HG02610 (cell line): Measurements from ENCODE around the gene IGLL5.
"Not testable (repeated sequence)": the region's sequence is repeated elsewhere in the genome, so short reads cannot be mapped to it uniquely, and the experiment has no call there.

Experiments used
- ATAC-seq: cut with Tn5 transposase; IDR thresholded peaks from one replicate; pipeline ENCODE4 v1.9.1; 2021; ENCODE audit warnings: mild to moderate bottlenecking, moderate library complexity; ENCODE audit not compliant: unreplicated experiment

The IGLL5 gene

GRCh38 chr22:22883090-22883727 is 4.4 kb upstream of the IGLL5 start:
- no peak for ATAC-seq

GRCh38 chr22:22884010-22884887 is 3.4 kb upstream of the IGLL5 start:
- peak; percentile 24 for ATAC-seq

GRCh38 chr22:22884888-22885840 is 2.5 kb upstream of the IGLL5 start:
- ATAC-seq = peak; percentile 65

DNA sequence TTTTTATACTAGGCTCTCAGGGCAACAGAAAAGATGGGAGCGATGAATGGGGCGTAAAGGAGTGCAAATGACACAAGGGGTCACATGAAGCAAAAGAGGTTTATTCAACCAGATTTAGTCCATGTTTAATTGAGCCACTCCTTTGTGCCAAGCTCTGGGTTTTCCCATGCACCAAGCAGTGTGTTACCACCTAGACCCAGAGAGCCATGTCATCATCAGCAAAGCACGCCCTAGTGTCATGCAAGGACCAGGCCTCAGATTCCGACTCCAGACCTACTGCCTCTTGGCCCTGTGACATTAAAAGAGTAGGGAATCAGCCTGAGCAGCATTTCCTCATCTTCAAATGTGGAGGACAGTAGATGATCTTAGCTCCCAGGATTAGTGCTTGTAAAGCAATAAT is 1.1 kb upstream of the IGLL5 start:
- ATAC-seq = no peak

DNA sequence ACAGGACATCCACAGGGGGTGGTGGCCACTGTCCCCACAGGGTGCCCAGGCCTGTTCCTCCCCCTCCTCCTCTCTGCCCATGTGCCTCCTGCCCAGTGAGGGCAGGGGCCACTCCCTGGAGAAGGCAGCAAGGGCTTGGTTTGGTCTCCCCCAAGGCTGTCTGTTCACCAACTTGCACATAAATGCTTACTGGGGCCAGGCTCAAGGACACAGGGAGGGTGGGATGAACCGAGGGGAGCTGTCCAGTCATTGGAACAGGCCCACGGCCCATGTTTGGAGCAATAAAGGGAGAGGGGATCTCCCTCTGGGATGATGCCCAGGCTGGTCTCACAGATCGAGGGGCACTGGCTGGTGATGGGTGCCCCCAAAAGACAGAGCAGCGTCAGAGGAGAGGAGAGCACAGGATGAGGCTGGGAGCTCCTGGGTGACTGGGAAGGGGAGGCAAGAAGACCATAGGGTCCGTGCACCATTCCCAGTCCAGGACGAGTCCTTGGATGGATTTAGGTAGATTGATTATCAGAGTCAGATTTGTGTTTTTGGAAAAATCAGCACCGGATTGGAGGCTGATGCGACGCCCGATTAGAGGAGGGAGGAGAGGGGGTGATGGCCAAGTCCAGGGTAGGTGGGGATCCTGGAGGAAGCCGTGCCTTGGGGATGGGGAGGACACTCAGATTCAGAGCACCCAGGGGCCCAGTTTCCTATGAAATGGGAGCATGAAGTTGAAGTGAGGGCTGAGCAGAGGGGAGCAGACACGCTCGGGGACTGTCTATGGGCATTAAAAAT is 1.1 kb downstream of the IGLL5 start:
- ATAC-seq = no peak

GRCh38 chr22:22890085-22890484 is 2.5 kb downstream of the IGLL5 start:
- no peak for ATAC-seq

DNA sequence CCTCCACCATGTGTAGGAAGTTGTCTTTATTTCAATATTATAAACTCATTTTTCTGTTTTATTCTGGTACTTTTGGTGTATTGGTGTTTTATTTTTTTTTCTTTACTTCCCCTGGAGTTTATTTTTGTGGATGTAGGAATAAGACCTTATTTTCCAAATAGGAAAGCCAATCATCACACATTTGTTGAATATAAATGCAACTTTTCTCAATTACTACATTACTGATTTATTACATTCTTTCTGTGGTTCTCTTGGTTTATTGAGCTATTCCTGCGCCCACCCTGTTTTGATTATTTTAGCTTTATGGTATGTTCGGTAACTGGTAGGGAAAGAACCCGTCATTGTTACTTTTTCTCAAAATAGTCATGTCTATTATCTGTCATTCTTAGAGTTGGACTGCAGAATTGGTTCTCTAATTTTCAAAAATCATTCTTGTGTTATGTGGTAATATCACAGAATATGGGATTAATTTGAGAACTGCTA is 3.6 kb downstream of the IGLL5 start:
- no peak for ATAC-seq

- ATAC-seq = no peak
Measured at GRCh38 chr22:22892096-22893052, 4.8 kb downstream of the IGLL5 start.

- no peak for ATAC-seq
Measured at GRCh38 chr22:22893077-22893805, 5.6 kb downstream of the IGLL5 start.

GRCh38 chr22:22893891-22894739 is 6.5 kb downstream of the IGLL5 start:
- ATAC-seq = no peak

DNA sequence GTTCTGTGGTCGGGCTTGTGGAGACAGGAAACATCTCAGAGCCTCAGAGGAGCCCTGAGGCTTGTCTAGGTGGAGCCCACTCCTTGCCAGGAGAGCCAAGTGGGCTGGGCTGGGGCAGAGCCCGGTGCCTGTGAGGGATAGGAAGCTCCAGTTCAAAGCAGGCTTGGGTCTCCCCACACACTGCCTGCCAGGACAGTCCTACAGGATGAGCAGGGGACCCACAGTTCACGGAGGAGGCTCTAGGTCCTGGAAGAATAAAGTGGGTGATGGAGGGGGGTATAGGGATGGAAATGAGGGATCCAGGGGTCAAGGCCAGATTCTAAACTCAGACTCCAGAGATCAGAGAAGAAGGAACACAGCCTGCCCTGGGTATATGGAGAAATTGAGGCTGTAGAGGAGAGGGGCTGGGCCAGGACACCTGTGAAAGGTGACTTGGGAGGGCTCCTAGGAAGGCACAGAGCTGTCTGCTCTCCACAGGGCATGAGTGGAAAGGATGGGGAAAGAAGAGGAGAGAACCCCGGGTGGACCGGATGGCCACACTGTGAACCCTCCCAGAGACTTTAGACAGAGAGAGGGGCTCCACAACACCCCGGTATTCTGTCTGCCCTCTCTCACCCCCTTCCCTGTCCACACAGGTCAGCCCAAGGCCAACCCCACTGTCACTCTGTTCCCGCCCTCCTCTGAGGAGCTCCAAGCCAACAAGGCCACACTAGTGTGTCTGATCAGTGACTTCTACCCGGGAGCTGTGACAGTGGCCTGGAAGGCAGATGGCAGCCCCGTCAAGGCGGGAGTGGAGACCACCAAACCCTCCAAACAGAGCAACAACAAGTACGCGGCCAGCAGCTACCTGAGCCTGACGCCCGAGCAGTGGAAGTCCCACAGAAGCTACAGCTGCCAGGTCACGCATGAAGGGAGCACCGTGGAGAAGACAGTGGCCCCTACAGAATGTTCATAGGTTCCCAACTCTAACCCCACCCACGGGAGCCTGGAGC is 7.4 kb downstream of the IGLL5 start:
- ATAC-seq = no peak

GRCh38 chr22:22895776-22896445 is 8.3 kb downstream of the IGLL5 start:
- ATAC-seq = no peak

DNA sequence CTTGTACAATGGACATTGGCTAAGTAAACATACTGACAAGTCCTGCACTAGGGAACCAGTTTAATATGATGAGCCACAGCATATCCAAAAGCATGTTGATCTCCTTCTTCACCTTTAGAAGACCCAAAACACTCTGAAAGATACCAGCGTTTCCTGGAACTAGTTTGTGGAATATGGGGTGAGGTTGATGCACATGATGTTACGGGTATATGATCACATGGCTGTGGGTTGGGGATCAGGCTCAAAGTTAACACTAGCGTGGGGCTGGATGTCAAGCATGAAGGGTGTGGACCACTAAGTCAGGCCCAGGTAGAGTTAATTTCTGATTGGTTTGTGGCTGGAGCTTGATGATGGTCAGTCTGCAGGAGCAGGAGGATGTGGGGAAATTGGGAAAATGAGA is 9.0 kb downstream of the IGLL5 start:
- no peak for ATAC-seq

DNA sequence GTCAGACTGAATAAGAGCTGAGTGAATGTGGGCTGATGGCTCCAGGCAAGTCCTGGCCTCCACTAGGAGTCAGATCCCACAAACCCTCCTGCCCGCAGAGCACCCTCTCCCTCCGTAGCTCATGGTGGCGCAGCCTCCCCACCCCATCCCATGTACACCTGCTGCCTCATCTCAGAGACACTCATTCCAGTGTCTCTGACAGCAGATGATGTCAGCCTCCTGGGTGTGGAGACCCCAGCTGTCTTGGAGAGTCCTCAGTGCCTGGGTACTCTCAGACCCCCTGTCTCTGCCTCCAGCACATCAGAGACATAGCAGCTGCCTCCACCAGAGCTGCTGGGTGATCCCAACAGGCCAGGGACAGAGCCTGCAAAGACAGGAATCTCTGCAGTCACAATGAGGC is 9.5 kb downstream of the IGLL5 start:
- no peak for ATAC-seq

GRCh38 chr22:22897947-22898346 is 10.3 kb downstream of the IGLL5 start:
- ATAC-seq = no peak

DNA sequence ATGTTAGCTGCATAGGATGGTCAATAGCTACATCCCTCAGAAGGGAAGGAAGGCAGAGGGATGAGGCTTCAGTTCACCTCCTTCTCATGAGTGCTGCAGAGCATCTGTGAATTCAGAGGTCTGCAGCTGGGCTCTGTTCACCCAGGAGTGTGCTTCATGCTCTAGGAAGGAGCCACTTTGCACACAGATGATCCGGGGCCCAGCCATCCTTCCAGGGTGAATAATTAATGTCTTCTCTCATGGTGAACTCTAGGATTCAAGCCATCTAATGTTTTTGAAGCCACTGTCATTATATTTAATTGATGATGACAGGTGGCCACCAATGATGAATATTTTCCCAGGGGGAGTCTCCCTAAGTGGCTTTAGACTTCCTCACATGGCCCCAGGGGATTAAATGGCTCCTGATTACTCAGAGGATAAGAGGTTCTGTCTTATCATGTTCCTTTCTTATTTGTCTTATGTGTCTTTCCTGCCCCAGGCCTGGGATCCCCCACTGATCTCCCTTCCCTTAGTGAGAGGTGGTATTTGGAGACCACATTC is 10.9 kb downstream of the IGLL5 start:
- ATAC-seq = not testable (repeated sequence)
